IMR-90 (cell line): ENCODE results near the gene SPATC1L. TPM values are rescaled to one million over a fixed set of nuclear protein-coding genes. Genes with fewer than 3 reads are reported as not detected.
A peak's percentile ranks its signal among the peaks of the same experiment; 100 is the strongest.

Experiments
- ATAC-seq: fragments of 200-7000 bp; cut with Tn5 transposase; 2 replicates; pipeline ENCODE4 v1.9.1; 2020; ENCODE audit warnings: low read depth, mild to moderate bottlenecking, moderate library complexity
- BruUV-seq: library from RNA; stranded (reverse); fragments of 400-500 nt; replicated peaks from 2 replicates; lab custom pipeline; 2021; lab: Mats Ljungman, UMichigan
- CTCF ChIA-PET: fragments of 300-600 bp; formaldehyde crosslinking; extraction: SDS; loops from one replicate; lab custom pipeline; 2021; ENCODE audit warnings: antibody characterized with exemption; lab: Yijun Ruan, JAX
- POLR2A ChIA-PET: fragments of 300-600 bp; sonication (Branson Sonifier 250); formaldehyde crosslinking; loops from one replicate; lab custom pipeline; 2022; ENCODE audit warnings: antibody characterized with exemption; ENCODE audit not compliant: unreplicated experiment; lab: Charles Lee
- DNase-seq: peaks from one replicate; pipeline ENCODE4 v3.0.0; 2013
- H2AFZ ChIP-seq: replicated peaks from 2 replicates; pipeline ENCODE3; 2013; ENCODE audit warnings: low read length, mild to moderate bottlenecking; ENCODE audit not compliant: poor library complexity
- H2AK5ac ChIP-seq: 2 replicates; pipeline ENCODE4 v1.6.1; 2013; ENCODE audit warnings: low read depth, low read length, inconsistent platforms
- H2AK9ac ChIP-seq: replicated peaks from 2 replicates; pipeline ENCODE3; 2013; ENCODE audit warnings: mild to moderate bottlenecking, low read depth, low read length, moderate library complexity; ENCODE audit not compliant: poor library complexity
- H2BK120ac ChIP-seq: 2 replicates; pipeline ENCODE4 v1.6.1; 2013; ENCODE audit warnings: low read depth, low read length, inconsistent platforms
- H2BK15ac ChIP-seq: 3 replicates; pipeline ENCODE4 v1.6.1; 2013; ENCODE audit warnings: low read depth, low read length, inconsistent platforms
- H2BK20ac ChIP-seq: 2 replicates; pipeline ENCODE4 v1.6.1; 2013; ENCODE audit warnings: low read depth, mild to moderate bottlenecking, inconsistent platforms, low read length, moderate library complexity
- H2BK5ac ChIP-seq: 2 replicates; pipeline ENCODE4 v1.6.1; 2013; ENCODE audit warnings: mild to moderate bottlenecking, low read depth, low read length, inconsistent platforms; ENCODE audit not compliant: poor library complexity, severe bottlenecking
- H3K14ac ChIP-seq: replicated peaks from 2 replicates; pipeline ENCODE4 v1.6.1; 2013; ENCODE audit warnings: low read depth, low read length, inconsistent platforms
- H3K18ac ChIP-seq: 2 replicates; pipeline ENCODE4 v1.6.1; 2013; ENCODE audit warnings: low read depth, low read length, control low read depth
- H3K23ac ChIP-seq: 2 replicates; pipeline ENCODE4 v1.6.1; 2013; ENCODE audit warnings: low read depth, low read length, inconsistent platforms
- H3K27ac ChIP-seq: 2 replicates; pipeline ENCODE4 v1.5.1; 2013; ENCODE audit warnings: mild to moderate bottlenecking, control low read depth, low read length; ENCODE audit not compliant: insufficient read depth
- H3K27me3 ChIP-seq: 2 replicates; pipeline ENCODE4 v1.6.1; 2013; ENCODE audit warnings: low read length; ENCODE audit not compliant: control insufficient read depth, insufficient read depth
- H3K36me3 ChIP-seq: 2 replicates; pipeline ENCODE4 v1.6.1; 2013; ENCODE audit warnings: low read length, mixed read lengths; ENCODE audit not compliant: control insufficient read depth, insufficient read depth
- H3K4ac ChIP-seq: 2 replicates; pipeline ENCODE4 v1.6.1; 2013; ENCODE audit warnings: low read depth, low read length, inconsistent platforms
- H3K4me1 ChIP-seq: 2 replicates; pipeline ENCODE4 v1.6.1; 2013; ENCODE audit warnings: low read length, mixed read lengths; ENCODE audit not compliant: control insufficient read depth, insufficient read depth
- H3K4me2 ChIP-seq: 2 replicates; pipeline ENCODE4 v1.6.1; 2013; ENCODE audit warnings: low read depth, mild to moderate bottlenecking, control low read depth, low read length, moderate library complexity
- H3K4me3 ChIP-seq: 2 replicates; pipeline ENCODE4 v1.5.1; 2013; ENCODE audit warnings: low read depth, mild to moderate bottlenecking, control low read depth, low read length, moderate library complexity; ENCODE audit not compliant: insufficient read depth
- H3K56ac ChIP-seq: 2 replicates; pipeline ENCODE4 v1.6.1; 2013; ENCODE audit warnings: low read length, inconsistent platforms; ENCODE audit not compliant: insufficient read depth; ENCODE audit errors: extremely low read depth
- H3K79me1 ChIP-seq, 2 experiments: 2 replicates each; pipeline ENCODE4 v1.6.1; 2013; ENCODE audit warnings: low read length in 2 of 2, inconsistent platforms in 1 of 2, low read depth in 1 of 2
- H3K9ac ChIP-seq: 2 replicates; pipeline ENCODE4 v1.6.1; 2013; ENCODE audit warnings: low read depth, low read length, control low read depth
- H3K9me1 ChIP-seq: 2 replicates; pipeline ENCODE4 v1.6.1; 2013; ENCODE audit warnings: low read length, inconsistent platforms; ENCODE audit not compliant: insufficient read depth
- H3K9me3 ChIP-seq: 2 replicates; pipeline ENCODE4 v1.6.1; 2013; ENCODE audit warnings: low read length; ENCODE audit not compliant: control insufficient read depth, insufficient read depth
- H4K20me1 ChIP-seq: 2 replicates; pipeline ENCODE4 v1.6.1; 2013; ENCODE audit warnings: low read length, inconsistent platforms; ENCODE audit not compliant: insufficient read depth
- H4K5ac ChIP-seq: 2 replicates; pipeline ENCODE4 v1.6.1; 2013; ENCODE audit warnings: mild to moderate bottlenecking, low read depth, low read length, control low read depth
- H4K8ac ChIP-seq, 2 experiments: 2 replicates each; pipeline ENCODE4 v1.6.1; 2013; ENCODE audit warnings: low read depth in 2 of 2, low read length in 2 of 2, control low read depth in 1 of 2, inconsistent platforms in 1 of 2
- H4K91ac ChIP-seq: 2 replicates; pipeline ENCODE4 v1.6.1; 2013; ENCODE audit warnings: low read depth, low read length, inconsistent platforms; ENCODE audit not compliant: insufficient read depth
- BHLHE40 ChIP-seq: fragments of 150-350 bp; IDR thresholded peaks from 2 replicates; pipeline ENCODE4 v1.6.1; 2016; ENCODE audit warnings: mild to moderate bottlenecking, low read depth, low read length
- CEBPB ChIP-seq: IDR thresholded peaks from 2 replicates; pipeline ENCODE4 v1.6.1; 2012; ENCODE audit warnings: low read depth, low read length, improper control_type of control experiment
- CTCF ChIP-seq: conservative IDR thresholded peaks from 2 replicates; pipeline ENCODE4 v1.5.1; 2012; ENCODE audit warnings: mild to moderate bottlenecking, low read depth, low read length, improper control_type of control experiment
- ELK1 ChIP-seq: fragments of 150-350 bp; IDR thresholded peaks from 2 replicates; pipeline ENCODE4 v1.6.1; 2016; ENCODE audit warnings: low read depth, mild to moderate bottlenecking, low read length, moderate library complexity, borderline replicate concordance
- MAFK ChIP-seq: IDR thresholded peaks from 2 replicates; pipeline ENCODE4 v1.6.1; 2012; ENCODE audit warnings: low read depth, low read length, improper control_type of control experiment
- MAZ ChIP-seq: IDR thresholded peaks from 2 replicates; pipeline ENCODE4 v1.6.1; 2012; ENCODE audit warnings: low read depth, mild to moderate bottlenecking, low read length, improper control_type of control experiment, moderate library complexity, borderline replicate concordance
- POLR2A ChIP-seq: IDR thresholded peaks from 2 replicates; pipeline ENCODE4 v1.6.1; 2012; ENCODE audit warnings: mild to moderate bottlenecking, low read depth, low read length
- RCOR1 ChIP-seq: IDR thresholded peaks from 2 replicates; pipeline ENCODE4 v1.6.1; 2012; ENCODE audit warnings: mild to moderate bottlenecking, low read length, improper control_type of control experiment; ENCODE audit not compliant: insufficient replicate concordance
- WGBS, 2 experiments: methylation state at CpG; one replicate each; pipeline versions ENCODE4 v1.1.5 to v1.1.7; 2013; ENCODE audit warnings: missing lambda C conversion rate in 2 of 2; ENCODE audit not compliant: insufficient read length in 1 of 2; ENCODE audit errors: extremely low coverage in 2 of 2; 5-methylcytosine and 5-hydroxymethylcytosine counted together
- dilution Hi-C: fragments of 300-500 bp; cut with HindIII; formaldehyde crosslinking; loops from one replicate; pipeline ENCODE4 v1.14.3; 2018; ENCODE audit warnings: low sequenced_read_pairs; ENCODE audit not compliant: unreplicated experiment
- in situ Hi-C: fragments of 300-500 bp; cut with MboI; formaldehyde crosslinking; loops from 3 replicates; pipeline ENCODE4 v1.14.3; 2019; ENCODE audit warnings: low sequenced_read_pairs, inconsistent platforms, mixed read lengths
- intact Hi-C: fragments of 100-400 bp; cut with micrococcal nuclease; formaldehyde crosslinking; loops from 2 replicates; pipeline ENCODE4 v1.10.0; 2022
- polyA plus RNA-seq, 3 experiments: library from polyadenylated mRNA; depleted of rRNA; stranded (reverse); fragments of >200 nt; gene quantifications; 2 replicates each; pipeline ENCODE4 v1.2.3, GENCODE V29; 2012; ENCODE audit warnings: low replicate concordance in 1 of 3
- total RNA-seq: library from RNA; depleted of rRNA; stranded (reverse); fragments of >200 nt; gene quantifications from 2 replicates; pipeline ENCODE4 v1.2.3, GENCODE V29; 2012

The SPATC1L gene
- total and polyA plus RNA-seq, 2 of the 4 experiments (the other 2 are of a cell fraction) = 3.8 to 17.2 TPM

GRCh38 chr21:46128933-46129571 is 55.2 kb downstream of the SPATC1L start:
- CTCF ChIA-PET = interaction anchor here (0.5 kb wide), 1 partner anchor 30 kb away, joined by 3 read pairs; no protein-coding TSS in a partner anchor
- H4K20me1 ChIP-seq = peaks cover 97% of the 10 kb centered on the region

More at GRCh38 chr21:46128933-46129571, 55.2 kb downstream of the SPATC1L start:
- Histone ChIP-seq H3K4me2 (no peak overlapping the region), H3K4ac (no peak overlapping the region), H3K56ac (no peak overlapping the region), H3K27me3 (no peaks in the 10 kb centered on the region), H2BK15ac (no peak overlapping the region), H3K4me3 (no peak overlapping the region), H3K18ac (no peak overlapping the region), H4K5ac (no peak overlapping the region), H2AK9ac (peak overlapping the region; percentile 84), H3K4me1 (no peaks in the 10 kb centered on the region), H3K23ac (no peak overlapping the region), H3K27ac (no peak overlapping the region), H3K36me3 (peaks cover 79% of the 10 kb centered on the region), H2BK20ac (no peak overlapping the region), H4K91ac (no peak overlapping the region), H3K9ac (no peak overlapping the region), H3K9me1 (peaks cover 9% of the 10 kb centered on the region; the same call in 1 of the 2 replicates), H3K9me3 (no peaks in the 10 kb centered on the region), H2AFZ (peak overlapping the region; percentile 32), H2BK120ac (no peak overlapping the region), H4K8ac (no peak overlapping the region), H3K79me1 (peaks cover 0 to 57% of the 10 kb centered on the region in 2 experiments; a peak in 3 of 4 replicates), H3K14ac (no peak overlapping the region), H2BK5ac (no peak overlapping the region), H2AK5ac (no peak overlapping the region)
- no peak for ATAC-seq
- in situ Hi-C loops = no loop called here
- POLR2A ChIA-PET = no interaction called here
- intact Hi-C loops = no loop called here
- no peak for TF ChIP-seq CEBPB
- TF ChIP-seq CTCF = no peak
- no peak for TF ChIP-seq ELK1
- TF ChIP-seq BHLHE40 = no peak
- TF ChIP-seq MAFK = no peak
- no peak for TF ChIP-seq MAZ
- no peak for TF ChIP-seq POLR2A
- no peak for TF ChIP-seq RCOR1
- BruUV-seq = no TSS peak
- dilution Hi-C loops = no loop called here
- 95% methylated on average over 29 of the region's 45 CpGs; no CpG with 5 or more reads in 1 of the 2 experiments for WGBS, 2 experiments
- DNase-seq = no peak
